GM12801 (cell line): Measurements from ENCODE around the gene PLEKHM2.

Experiments used
- TF ChIP-seq, protein P1 (sequence below): IDR thresholded peaks from one replicate; pipeline ENCODE4 v1.5.1; 2011; ENCODE audit warnings: control low read depth; ENCODE audit not compliant: insufficient read length; ENCODE audit errors: extremely low read depth

The PLEKHM2 gene

DNA sequence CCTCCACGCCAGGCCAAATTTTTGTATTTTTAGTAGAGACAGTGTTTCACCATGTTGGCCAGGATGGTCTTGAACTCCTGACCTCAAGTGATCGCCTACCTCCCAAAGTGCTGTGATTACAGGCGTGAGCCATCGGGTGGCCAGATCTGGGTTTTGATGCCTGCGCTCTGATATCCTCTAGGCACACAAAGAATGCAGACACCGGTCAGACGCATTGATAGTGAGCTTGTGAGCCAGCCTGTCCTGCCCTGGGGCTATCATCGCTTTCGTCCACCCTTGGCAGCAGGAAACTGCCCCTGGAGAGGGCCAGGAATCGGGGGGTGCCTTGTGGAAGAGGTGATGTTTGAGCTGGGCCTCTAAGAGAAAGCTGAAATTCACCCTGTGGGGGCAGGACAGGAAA is 78.4 kb downstream of the PLEKHM2 start:
- TF ChIP-seq, protein P1, sequence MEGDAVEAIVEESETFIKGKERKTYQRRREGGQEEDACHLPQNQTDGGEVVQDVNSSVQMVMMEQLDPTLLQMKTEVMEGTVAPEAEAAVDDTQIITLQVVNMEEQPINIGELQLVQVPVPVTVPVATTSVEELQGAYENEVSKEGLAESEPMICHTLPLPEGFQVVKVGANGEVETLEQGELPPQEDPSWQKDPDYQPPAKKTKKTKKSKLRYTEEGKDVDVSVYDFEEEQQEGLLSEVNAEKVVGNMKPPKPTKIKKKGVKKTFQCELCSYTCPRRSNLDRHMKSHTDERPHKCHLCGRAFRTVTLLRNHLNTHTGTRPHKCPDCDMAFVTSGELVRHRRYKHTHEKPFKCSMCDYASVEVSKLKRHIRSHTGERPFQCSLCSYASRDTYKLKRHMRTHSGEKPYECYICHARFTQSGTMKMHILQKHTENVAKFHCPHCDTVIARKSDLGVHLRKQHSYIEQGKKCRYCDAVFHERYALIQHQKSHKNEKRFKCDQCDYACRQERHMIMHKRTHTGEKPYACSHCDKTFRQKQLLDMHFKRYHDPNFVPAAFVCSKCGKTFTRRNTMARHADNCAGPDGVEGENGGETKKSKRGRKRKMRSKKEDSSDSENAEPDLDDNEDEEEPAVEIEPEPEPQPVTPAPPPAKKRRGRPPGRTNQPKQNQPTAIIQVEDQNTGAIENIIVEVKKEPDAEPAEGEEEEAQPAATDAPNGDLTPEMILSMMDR = no peak

DNA sequence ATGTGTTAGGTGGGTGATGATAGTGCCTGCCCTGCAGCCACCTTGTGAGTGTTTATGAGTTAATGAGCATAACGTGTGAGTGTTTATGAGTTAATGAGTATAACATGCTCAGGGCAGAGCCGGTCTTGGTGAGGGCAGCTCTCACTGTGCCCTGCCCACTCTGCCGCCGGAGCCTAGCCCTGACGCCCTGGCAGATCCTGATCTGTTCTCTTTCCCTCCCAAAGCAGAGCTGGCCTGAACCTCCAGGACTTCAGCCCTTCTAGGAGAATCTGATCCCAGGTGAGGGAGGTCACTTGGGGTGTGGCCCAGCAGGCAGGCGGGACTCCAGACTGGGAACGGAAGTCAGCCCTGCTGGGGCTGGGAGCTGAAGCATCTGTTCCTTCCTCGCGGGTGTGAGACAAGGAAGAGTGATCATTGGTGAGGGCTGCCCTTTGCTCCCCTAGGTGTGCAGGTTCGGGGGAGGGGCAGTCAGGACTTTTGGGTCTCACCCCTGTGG is 80.2 kb downstream of the PLEKHM2 start:
- TF ChIP-seq, protein P1 = no peak

DNA sequence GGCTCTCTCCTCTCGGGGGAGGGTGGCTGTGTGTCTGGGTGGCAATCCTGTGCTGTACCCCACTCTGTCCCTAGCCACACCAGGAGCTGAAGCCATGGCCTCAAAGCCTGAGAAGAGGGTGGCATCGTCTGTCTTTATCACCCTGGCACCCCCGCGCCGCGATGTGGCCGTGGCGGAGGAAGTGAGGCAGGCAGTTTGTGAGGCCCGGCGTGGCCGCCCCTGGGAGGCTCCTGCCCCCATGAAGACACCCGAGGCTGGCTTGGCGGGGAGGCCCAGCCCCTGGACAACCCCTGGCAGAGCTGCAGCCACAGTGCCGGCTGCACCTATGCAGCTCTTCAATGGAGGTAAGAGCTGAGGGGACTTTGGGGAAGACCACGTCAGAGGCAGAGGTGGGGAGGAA is 80.8 kb downstream of the PLEKHM2 start:
- TF ChIP-seq, protein P1 = no peak

DNA sequence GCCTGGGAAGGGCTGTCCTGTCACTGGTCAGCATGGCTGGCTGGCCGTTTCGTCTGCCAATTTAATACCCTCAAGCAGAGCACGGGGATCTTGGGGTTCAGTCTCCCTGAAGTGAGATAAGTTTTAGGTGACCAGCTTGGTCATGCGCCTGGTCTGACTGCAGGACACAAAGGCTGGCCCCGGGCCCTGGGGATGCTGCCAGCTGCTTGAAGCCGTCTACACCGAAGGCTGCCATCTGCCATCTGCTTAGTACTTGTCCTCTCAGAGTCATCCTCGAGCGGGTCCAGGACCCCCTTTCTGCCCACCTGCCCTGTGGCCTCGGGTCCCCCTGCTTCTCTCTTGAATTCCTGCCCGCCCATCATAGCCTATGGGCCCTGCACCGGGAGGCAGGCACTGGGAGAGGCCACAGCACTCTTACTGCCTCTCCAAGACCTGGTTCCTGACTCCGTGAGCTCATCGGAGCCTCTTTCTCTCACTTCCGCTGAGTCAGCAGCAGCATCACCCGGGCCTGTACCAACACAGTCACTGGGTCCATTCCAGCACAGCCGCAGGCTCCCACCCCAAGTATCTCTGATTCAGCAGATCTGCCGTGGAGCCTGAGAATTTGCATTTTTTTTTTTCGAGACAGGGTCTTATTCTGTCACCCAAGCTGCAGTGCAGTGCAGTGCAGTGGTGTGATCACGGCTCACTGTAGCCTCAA is 81.5 kb downstream of the PLEKHM2 start:
- TF ChIP-seq, protein P1 = no peak

DNA sequence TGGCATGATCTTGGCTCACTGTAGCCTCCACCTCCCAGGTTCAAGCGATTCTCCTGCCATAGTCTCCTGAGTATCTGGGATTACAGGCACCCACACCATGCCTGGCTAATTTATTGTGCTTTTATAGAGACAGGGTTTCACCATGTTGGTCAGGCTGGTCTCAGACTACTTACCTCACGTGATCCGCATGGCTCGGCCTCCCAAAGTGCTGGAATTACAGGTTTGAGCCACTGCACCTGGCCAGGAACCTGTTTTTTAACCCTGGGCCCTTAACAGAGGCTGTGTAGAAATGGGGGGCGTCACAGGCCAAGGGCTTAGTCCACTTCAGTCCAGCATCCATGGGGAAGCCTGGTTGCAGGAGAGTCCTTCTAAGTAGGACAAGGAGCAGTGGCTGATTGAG is 83.8 kb downstream of the PLEKHM2 start:
- TF ChIP-seq, protein P1 = no peak

DNA sequence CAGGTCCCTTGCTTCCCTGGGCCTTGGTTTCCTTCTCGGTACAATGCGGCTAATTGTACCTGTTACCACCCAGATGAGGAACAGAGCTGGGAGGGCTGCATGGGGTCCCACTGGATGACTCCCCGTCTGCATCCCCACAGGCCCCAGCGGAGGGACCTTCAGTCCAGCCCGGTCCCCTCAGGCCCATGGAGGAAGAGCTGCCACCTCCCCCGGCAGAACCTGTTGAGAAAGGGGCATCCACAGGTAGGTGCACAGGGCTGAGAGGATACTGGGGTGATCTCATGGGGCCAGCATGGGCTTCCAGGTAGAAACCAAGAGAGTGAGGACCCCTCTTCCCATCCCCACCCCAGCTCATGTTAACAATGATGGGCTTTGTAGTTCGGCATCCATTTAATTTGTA is 84.3 kb downstream of the PLEKHM2 start:
- TF ChIP-seq, protein P1 = no peak

DNA sequence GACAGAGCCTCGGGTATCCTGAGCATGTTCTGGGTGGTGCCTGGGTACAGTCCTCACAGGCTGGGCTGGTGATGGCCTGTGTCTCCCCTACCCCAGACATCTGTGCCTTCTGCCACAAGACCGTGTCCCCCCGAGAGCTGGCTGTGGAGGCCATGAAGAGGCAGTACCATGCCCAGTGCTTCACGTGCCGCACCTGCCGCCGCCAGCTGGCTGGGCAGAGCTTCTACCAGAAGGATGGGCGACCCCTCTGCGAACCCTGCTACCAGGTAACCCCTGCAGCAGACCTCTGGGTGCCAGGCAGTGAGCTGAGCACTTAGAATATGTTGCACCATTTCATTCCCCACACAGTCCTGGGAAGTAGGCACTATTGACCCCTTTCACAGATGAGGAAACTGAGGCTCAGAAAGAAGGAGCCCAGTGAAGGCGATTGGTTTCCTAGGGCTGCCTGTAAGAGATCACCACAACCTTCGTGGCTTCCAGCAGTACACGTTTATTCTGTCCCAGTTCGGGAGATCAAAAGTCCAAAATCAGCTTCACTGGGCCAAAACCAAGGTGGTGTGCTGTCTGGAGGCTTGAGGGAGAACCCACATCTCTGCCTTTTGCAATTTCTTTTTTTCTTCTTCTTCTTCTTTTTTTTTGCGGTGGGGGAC is 86.3 kb downstream of the PLEKHM2 start:
- TF ChIP-seq, protein P1 = no peak
